ENCODE data around the gene DUOX1. TPM values are rescaled to one million over a fixed set of nuclear protein-coding genes. Genes with fewer than 3 reads are reported as not detected.

DUOX1 gene
- total RNA-seq, 1 donor from 2014 or later: 0.50 TPM

Other genes starting within 250 kb of the DUOX1 start
- not detected in 2 replicates for gene TERB2, start 173.3 kb upstream of the DUOX1 start, total RNA-seq
- 22.8 and 24.9 TPM in 2 replicates for gene SORD, start 106.8 kb upstream of the DUOX1 start, total RNA-seq
- gene DUOX2, start 15.8 kb upstream of the DUOX1 start, total RNA-seq: 0.02 TPM in 1 of 2 replicates, not detected in the other
- not detected in 2 replicates for gene DUOXA2, start 15.7 kb upstream of the DUOX1 start, total RNA-seq
- gene DUOXA1, start 115 bp upstream of the DUOX1 start, total RNA-seq: 0.21 TPM in 1 of 2 replicates, not detected in the other
- gene SHF, start 58.0 kb downstream of the DUOX1 start, total RNA-seq: 16.3 and 16.4 TPM in 2 replicates
- not detected in 2 replicates for gene SLC28A2, start 122.2 kb downstream of the DUOX1 start, total RNA-seq
- 2.3 and 3.2 TPM in 2 replicates for gene GATM, start 248.6 kb downstream of the DUOX1 start, total RNA-seq